K562 (cell line): ENCODE measurements around the gene CXCL6. TPM values are rescaled to one million over a fixed set of nuclear protein-coding genes. Genes with fewer than 3 reads are reported as not detected.
A peak's percentile ranks its signal among the peaks of the same experiment; 100 is the strongest.

Source experiments
- ATAC-seq: fragments of 200-7000 bp; cut with Tn5 transposase; 3 replicates; pipeline ENCODE4 v1.9.1; 2020; ENCODE audit warnings: moderate library complexity
- BruUV-seq: library from RNA; stranded (reverse); fragments of 400-500 nt; replicated peaks from 2 replicates; lab custom pipeline; 2021; lab: Mats Ljungman, UMichigan
- CTCF ChIA-PET: fragments of 300-600 bp; formaldehyde crosslinking; extraction: SDS; loops from one replicate; lab custom pipeline; 2021; ENCODE audit warnings: low intra/inter-chr PET ratio; lab: Yijun Ruan, JAX
- POLR2A ChIA-PET: fragments of 300-600, 350-650 bp; sonication (Branson Sonifier 250); formaldehyde crosslinking; extraction: SDS; loops from one replicate; lab custom pipeline; 2021; ENCODE audit warnings: antibody characterized with exemption, inconsistent platforms; lab: Yijun Ruan, JAX
- DNase-seq, 4 experiments: peaks; one replicate each; pipeline versions ENCODE4 v3.0.0 to v3.0.0-alpha.2; 2011 to 2018; ENCODE audit warnings: low spot score in 3 of 4, mixed read lengths in 3 of 4; ENCODE audit errors: extremely low read depth in 1 of 4
- FAIRE-seq: peaks from 2 replicates; lab custom pipeline; 2011; peaks lifted over from hg19 to GRCh38; lab: Jason Lieb, UNC
- H2AFZ ChIP-seq: 2 replicates; pipeline ENCODE4 v1.6.0; 2011; ENCODE audit warnings: low read depth, low read length, control low read depth, inconsistent platforms
- H3K27ac ChIP-seq: fragments of 200-600 bp; 3 replicates; pipeline ENCODE4 v1.8.0; 2011; ENCODE audit warnings: low read depth, mild to moderate bottlenecking, control low read depth, inconsistent platforms, low read length, moderate library complexity, mixed read lengths; ENCODE audit errors: extremely low read depth
- H3K27me3 ChIP-seq, 2 experiments: fragments of 300-600 bp in 1 of 2; 2 replicates in 1 of 2; 3 replicates in 1 of 2; pipeline versions ENCODE4 v1.6.0 to v1.8.0; 2011; ENCODE audit warnings: inconsistent platforms in 2 of 2, low read length in 2 of 2, mild to moderate bottlenecking in 1 of 2, mixed read lengths in 1 of 2, moderate library complexity in 1 of 2; ENCODE audit not compliant: control insufficient read depth in 2 of 2, insufficient read depth in 2 of 2
- H3K36me3 ChIP-seq: fragments of 300-600 bp; 3 replicates; pipeline ENCODE4 v1.8.0; 2011; ENCODE audit warnings: mild to moderate bottlenecking, low read length, inconsistent platforms; ENCODE audit not compliant: control insufficient read depth, insufficient read depth
- H3K4me1 ChIP-seq, 2 experiments: fragments of 200-600 bp in 1 of 2; replicated peaks in 1 of 2; 2 replicates in 1 of 2; 3 replicates in 1 of 2; pipeline versions ENCODE4 v1.5.1 to v1.8.0; 2011; ENCODE audit warnings: inconsistent platforms in 2 of 2, low read length in 2 of 2, mild to moderate bottlenecking in 1 of 2, mixed read lengths in 1 of 2, moderate library complexity in 1 of 2; ENCODE audit not compliant: control insufficient read depth in 2 of 2, insufficient read depth in 2 of 2
- H3K4me2 ChIP-seq: 2 replicates; pipeline ENCODE4 v1.6.1; 2011; ENCODE audit warnings: low read length, control low read depth, inconsistent platforms, mixed read lengths; ENCODE audit not compliant: insufficient read depth
- H3K4me3 ChIP-seq: fragments of 200-600 bp; sonication (generic), shearing (Covaris generic); 2 replicates; pipeline ENCODE4 v1.5.1; 2016; ENCODE audit warnings: control low read depth, inconsistent platforms
- H3K79me2 ChIP-seq: fragments of 200-600 bp; 3 replicates; pipeline ENCODE4 v1.8.0; 2011; ENCODE audit warnings: low read length, inconsistent platforms; ENCODE audit not compliant: control insufficient read depth, insufficient read depth
- H3K9ac ChIP-seq, 2 experiments: 2 replicates each; pipeline versions ENCODE4 v1.6.0 to v1.6.1; 2011; ENCODE audit warnings: low read depth in 2 of 2, low read length in 2 of 2, control low read depth in 1 of 2, inconsistent platforms in 1 of 2, mild to moderate bottlenecking in 1 of 2, mixed read lengths in 1 of 2; ENCODE audit not compliant: insufficient read depth in 1 of 2
- H3K9me1 ChIP-seq: one replicate; pipeline ENCODE4 v1.6.0; 2011; ENCODE audit warnings: inconsistent platforms, mild to moderate bottlenecking, low read length, moderate library complexity; ENCODE audit not compliant: control insufficient read depth, insufficient read depth
- H3K9me3 ChIP-seq: replicated peaks from 2 replicates; pipeline ENCODE4 v1.5.1; 2011; ENCODE audit warnings: low read depth, low read length, inconsistent platforms; ENCODE audit not compliant: control insufficient read depth, insufficient read depth
- H4K20me1 ChIP-seq: replicated peaks from 2 replicates; pipeline ENCODE4 v1.6.1; 2011; ENCODE audit warnings: low read length, inconsistent platforms, mixed read lengths; ENCODE audit not compliant: control insufficient read depth, insufficient read depth
- RHOXF2B ChIP-seq: fragments of 250-450 bp; sonication (Bioruptor Pico); conservative IDR thresholded peaks from 2 replicates; pipeline ENCODE4 v1.5.1; 2021
- WGBS: fragments of 100-300 bp; shearing (Covaris generic); methylation state at CpG from one replicate; pipeline ENCODE4 v1.1.6; 2016; ENCODE audit warnings: low coverage, mixed read lengths; ENCODE audit not compliant: insufficient coverage; ENCODE audit errors: missing lambda C conversion rate; 5-methylcytosine and 5-hydroxymethylcytosine counted together
- in situ Hi-C: fragments of 300-500 bp; cut with MboI; formaldehyde crosslinking; loops from 4 replicates; pipeline ENCODE4 v1.15.0; 2018; ENCODE audit warnings: inconsistent platforms, mixed read lengths
- intact Hi-C: fragments of 100-400 bp; cut with micrococcal nuclease; formaldehyde crosslinking; loops from 2 replicates; pipeline ENCODE4 v1.14.2; 2022
- polyA plus RNA-seq, 8 experiments: library from polyadenylated mRNA; depleted of rRNA in 4 of 8; stranded (reverse) in 5 of 8; unstranded in 3 of 8; fragments of >200 nt; fragmentation: Nextera tagmentation in 2 of 8; fragmentation: Illumina TruSeq in 1 of 8; extraction: Ambion mirVana in 2 of 8; extraction: Trizol in 1 of 8; gene quantifications; 2 replicates each; pipeline versions ENCODE4 v1.2.1 to v1.2.3, GENCODE V29; 2011 to 2014; ENCODE audit warnings: inconsistent platforms in 1 of 8, missing spikeins in 1 of 8
- total RNA-seq, 7 experiments: library from RNA; depleted of rRNA in 6 of 7; stranded (reverse); fragments of >200 nt in 6 of 7; fragmentation: Illumina TruSeq in 2 of 7; extraction: Trizol in 2 of 7; gene quantifications; 2 replicates each; pipeline versions ENCODE4 v1.2.1 to v1.2.3, GENCODE V29; 2011 to 2021; ENCODE audit warnings: low replicate concordance in 1 of 7
- TF ChIP-seq, protein P1 (sequence below): sonication (generic); formaldehyde crosslinking; IDR thresholded peaks from 2 replicates; pipeline ENCODE4 v1.8.1; 2023; ENCODE audit warnings: mild to moderate bottlenecking, missing genetic modification reagents

CXCL6 gene
- total and polyA plus RNA-seq, 9 of the 15 experiments (the other 6 are each of a cell fraction or from before 2014, with no cell fraction given) = not detected

DNA sequence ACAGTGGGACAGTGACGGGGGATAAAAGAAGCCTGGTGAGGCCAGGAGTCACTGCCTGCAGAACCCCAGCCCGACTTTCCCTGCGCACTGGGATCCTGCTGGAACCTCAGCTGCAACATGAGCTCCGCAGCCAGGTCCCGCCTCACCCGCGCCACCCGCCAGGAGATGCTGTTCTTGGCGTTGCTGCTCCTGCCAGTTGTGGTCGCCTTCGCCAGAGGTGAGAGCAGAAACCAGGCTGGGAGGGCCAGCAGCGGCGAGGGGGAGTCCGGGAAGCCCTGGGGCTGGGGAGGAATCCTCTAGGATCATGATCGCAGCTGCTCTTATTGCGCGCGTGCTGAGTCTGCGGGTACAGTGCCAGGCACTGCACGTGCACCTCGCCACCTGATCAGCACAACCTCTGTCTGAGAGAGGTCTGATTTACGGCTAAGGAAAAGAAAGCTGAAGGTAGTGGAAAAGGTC lies 16.8 kb downstream of the CXCL6 start, which contains the start of gene PF4V1:
Gene PF4V1, plus strand, starts transcription at position 51 of the 459 bp plus-strand sequence. Its CDS starts 67 bp downstream, at position 118.
- H3K9me1 ChIP-seq = no peaks in the 10 kb centered on the region
- no peak within 1 kb of the TSS for H3K27ac ChIP-seq
- 56% methylated on average over 15 of the region's 22 CpGs for WGBS
- no peaks in the 10 kb centered on the region for H3K36me3 ChIP-seq
- CTCF ChIA-PET = no interaction called here
- no peak within 1 kb of the TSS for H3K4me3 ChIP-seq
- TF ChIP-seq RHOXF2B (CRISPR knock-in tag) = no peak
- TF ChIP-seq, protein P1, sequence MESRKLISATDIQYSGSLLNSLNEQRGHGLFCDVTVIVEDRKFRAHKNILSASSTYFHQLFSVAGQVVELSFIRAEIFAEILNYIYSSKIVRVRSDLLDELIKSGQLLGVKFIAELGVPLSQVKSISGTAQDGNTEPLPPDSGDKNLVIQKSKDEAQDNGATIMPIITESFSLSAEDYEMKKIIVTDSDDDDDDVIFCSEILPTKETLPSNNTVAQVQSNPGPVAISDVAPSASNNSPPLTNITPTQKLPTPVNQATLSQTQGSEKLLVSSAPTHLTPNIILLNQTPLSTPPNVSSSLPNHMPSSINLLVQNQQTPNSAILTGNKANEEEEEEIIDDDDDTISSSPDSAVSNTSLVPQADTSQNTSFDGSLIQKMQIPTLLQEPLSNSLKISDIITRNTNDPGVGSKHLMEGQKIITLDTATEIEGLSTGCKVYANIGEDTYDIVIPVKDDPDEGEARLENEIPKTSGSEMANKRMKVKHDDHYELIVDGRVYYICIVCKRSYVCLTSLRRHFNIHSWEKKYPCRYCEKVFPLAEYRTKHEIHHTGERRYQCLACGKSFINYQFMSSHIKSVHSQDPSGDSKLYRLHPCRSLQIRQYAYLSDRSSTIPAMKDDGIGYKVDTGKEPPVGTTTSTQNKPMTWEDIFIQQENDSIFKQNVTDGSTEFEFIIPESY (CRISPR knock-in tag) = 0 out of 2 replicates have a peak, but pooled peaks have one; percentile 43
- TF ChIP-seq, all 486 proteins: peak for 1
- Histone ChIP-seq H4K20me1 (no peaks in the 10 kb centered on the region), H3K4me1 (peaks cover 0 to 5% of the 10 kb centered on the region in 2 experiments; a peak in 1 of 5 replicates), H3K27me3 (no peaks in the 10 kb centered on the region), H3K4me2 (no peak within 1 kb of the TSS), H2AFZ (no peak within 1 kb of the TSS), H3K79me2 (no peaks in the 10 kb centered on the region), H3K9me3 (no peaks in the 10 kb centered on the region), H3K9ac (no peak within 1 kb of the TSS)
- no peak for DNase-seq
- POLR2A ChIA-PET = no interaction called here
- in situ Hi-C loops = no loop called here
- FAIRE-seq = no peak
- intact Hi-C loops = no loop called here
- no TSS peak for BruUV-seq
- no peak for ATAC-seq
